ENCODE results near the gene L1CAM.

L1CAM gene

GRCh38 chrX:153885968-153886903 lies at the start of gene L1CAM:
Gene L1CAM (minus strand): TSS chrX:153886173. CDS start chrX:153875836, 10,337 bp downstream.
- in situ Hi-C loops (cut with MboI; ENCODE audit: low pct_unique_long_range_greater_than_20kb, low sequenced_read_pairs) = no loop called here
- DNase-seq = no peak

GRCh38 chrX:153935326-153935851 lies 49.4 kb upstream of the L1CAM start:
- DNase-seq = no peak
- in situ Hi-C loops (cut with MboI; ENCODE audit: low pct_unique_long_range_greater_than_20kb, low sequenced_read_pairs) = no loop called here

- in situ Hi-C loops (cut with MboI; ENCODE audit: low pct_unique_long_range_greater_than_20kb, low sequenced_read_pairs) = no loop called here
- DNase-seq = peak; percentile 58
Observed at GRCh38 chrX:153934762-153935325, 48.9 kb upstream of the L1CAM start, which contains the start of gene NAA10. Gene NAA10 (minus strand): TSS chrX:153935037. CDS start chrX:153934904, 133 bp downstream.

GRCh38 chrX:153934148-153934761 lies 48.3 kb upstream of the L1CAM start:
- in situ Hi-C loops (cut with MboI; ENCODE audit: low pct_unique_long_range_greater_than_20kb, low sequenced_read_pairs) = no loop called here
- DNase-seq = peak; percentile 27

GRCh38 chrX:153933748-153934147 lies 47.8 kb upstream of the L1CAM start:
- no peak for DNase-seq
- in situ Hi-C loops (cut with MboI; ENCODE audit: low pct_unique_long_range_greater_than_20kb, low sequenced_read_pairs) = no loop called here

GRCh38 chrX:153932220-153932915 lies 46.4 kb upstream of the L1CAM start:
- in situ Hi-C loops (cut with MboI; ENCODE audit: low pct_unique_long_range_greater_than_20kb, low sequenced_read_pairs) = no loop called here
- no peak for DNase-seq

- in situ Hi-C loops (cut with MboI; ENCODE audit: low pct_unique_long_range_greater_than_20kb, low sequenced_read_pairs) = no loop called here
- no peak for DNase-seq
Observed at GRCh38 chrX:153931748-153932147, 45.8 kb upstream of the L1CAM start.

- in situ Hi-C loops (cut with MboI; ENCODE audit: low pct_unique_long_range_greater_than_20kb, low sequenced_read_pairs) = no loop called here
- DNase-seq = no peak
Observed at GRCh38 chrX:153931151-153931550, 45.2 kb upstream of the L1CAM start.

GRCh38 chrX:153930011-153930910 lies 44.3 kb upstream of the L1CAM start:
- in situ Hi-C loops (cut with MboI; ENCODE audit: low pct_unique_long_range_greater_than_20kb, low sequenced_read_pairs) = no loop called here

GRCh38 chrX:153929576-153929975 lies 43.6 kb upstream of the L1CAM start:
- in situ Hi-C loops (cut with MboI; ENCODE audit: low pct_unique_long_range_greater_than_20kb, low sequenced_read_pairs) = no loop called here
- DNase-seq = no peak

More at GRCh38 chrX:153930011-153930910, 44.3 kb upstream of the L1CAM start:
- DNase-seq = no peak

GRCh38 chrX:153928846-153929245 lies 42.9 kb upstream of the L1CAM start:
- in situ Hi-C loops (cut with MboI; ENCODE audit: low pct_unique_long_range_greater_than_20kb, low sequenced_read_pairs) = no loop called here
- DNase-seq = no peak

GRCh38 chrX:153927922-153928760 lies 42.2 kb upstream of the L1CAM start:
- in situ Hi-C loops (cut with MboI; ENCODE audit: low pct_unique_long_range_greater_than_20kb, low sequenced_read_pairs) = no loop called here
- peak; percentile 100 for DNase-seq

- in situ Hi-C loops (cut with MboI; ENCODE audit: low pct_unique_long_range_greater_than_20kb, low sequenced_read_pairs) = no loop called here
- DNase-seq = no peak
Observed at GRCh38 chrX:153927672-153927921, 41.6 kb upstream of the L1CAM start.

GRCh38 chrX:153926858-153927671 lies 41.1 kb upstream of the L1CAM start:
- in situ Hi-C loops (cut with MboI; ENCODE audit: low pct_unique_long_range_greater_than_20kb, low sequenced_read_pairs) = no loop called here
- DNase-seq = peak; percentile 99

- in situ Hi-C loops (cut with MboI; ENCODE audit: low pct_unique_long_range_greater_than_20kb, low sequenced_read_pairs) = no loop called here
- no peak for DNase-seq
Observed at GRCh38 chrX:153926552-153926857, 40.5 kb upstream of the L1CAM start.

- DNase-seq = peak; percentile 54
- in situ Hi-C loops (cut with MboI; ENCODE audit: low pct_unique_long_range_greater_than_20kb, low sequenced_read_pairs) = no loop called here
Observed at GRCh38 chrX:153925739-153926551, 40.0 kb upstream of the L1CAM start, which contains the start of gene ARHGAP4. Gene ARHGAP4 (minus strand): TSS chrX:153926264. CDS start chrX:153926202, 62 bp downstream.

Data from KBM-7 (cell line).